Neuronal stem cell (in vitro differentiated cells): Measurements from ENCODE around the gene RSAD2.
"Not testable (repeated sequence)": the region's sequence is repeated elsewhere in the genome, so short reads cannot be mapped to it uniquely, and the experiment has no call there.

Experiments used
- DNase-seq: peaks from one replicate; pipeline ENCODE4 v3.0.0-alpha.2; 2013; ENCODE audit warnings: low spot score
- H2AFZ ChIP-seq: one replicate; pipeline ENCODE4 v1.6.1; 2013; ENCODE audit warnings: mild to moderate bottlenecking, low read length, inconsistent platforms
- H2AK5ac ChIP-seq: 2 replicates; pipeline ENCODE4 v1.6.1; 2013; ENCODE audit warnings: low read depth, mild to moderate bottlenecking, inconsistent platforms, low read length, moderate library complexity, mixed read lengths
- H2BK120ac ChIP-seq: 2 replicates; pipeline ENCODE4 v1.6.1; 2013; ENCODE audit warnings: low read depth, mild to moderate bottlenecking, inconsistent platforms, low read length, moderate library complexity, mixed read lengths
- H2BK12ac ChIP-seq: one replicate; pipeline ENCODE4 v1.6.1; 2013; ENCODE audit warnings: low read length, inconsistent platforms
- H2BK15ac ChIP-seq: 2 replicates; pipeline ENCODE4 v1.6.1; 2013; ENCODE audit warnings: mild to moderate bottlenecking, low read length, inconsistent platforms, mixed read lengths
- H2BK5ac ChIP-seq: one replicate; pipeline ENCODE4 v1.6.1; 2013; ENCODE audit warnings: inconsistent platforms, mild to moderate bottlenecking, low read length, moderate library complexity
- H3K14ac ChIP-seq: one replicate; pipeline ENCODE4 v1.6.1; 2013; ENCODE audit warnings: low read length, inconsistent platforms
- H3K18ac ChIP-seq: 2 replicates; pipeline ENCODE4 v1.6.1; 2013; ENCODE audit warnings: low read length, inconsistent platforms
- H3K23ac ChIP-seq: 2 replicates; pipeline ENCODE4 v1.6.1; 2013; ENCODE audit warnings: low read depth, mild to moderate bottlenecking, mixed read lengths, low read length, inconsistent platforms; ENCODE audit not compliant: poor library complexity
- H3K27ac ChIP-seq: replicated peaks from 3 replicates; pipeline ENCODE4 v1.5.1; 2013; ENCODE audit warnings: low read length, inconsistent platforms
- H3K27me3 ChIP-seq, 3 experiments: 2 replicates each; pipeline ENCODE4 v1.6.1; 2013; ENCODE audit warnings: low read length in 3 of 3, mild to moderate bottlenecking in 2 of 3, inconsistent platforms in 1 of 3, low read depth in 1 of 3, mixed read lengths in 1 of 3, moderate library complexity in 1 of 3; ENCODE audit not compliant: control insufficient read depth in 3 of 3, insufficient read depth in 3 of 3
- H3K36me3 ChIP-seq, 2 donors: replicated peaks in 1 of 2; 2 replicates each; pipeline ENCODE4 v1.6.1; 2013; ENCODE audit warnings: low read length in 2 of 2; ENCODE audit not compliant: control insufficient read depth in 2 of 2, insufficient read depth in 2 of 2
- H3K4ac ChIP-seq: 2 replicates; pipeline ENCODE4 v1.6.1; 2013; ENCODE audit warnings: inconsistent platforms, mild to moderate bottlenecking, low read length, moderate library complexity
- H3K4me1 ChIP-seq, 2 donors: 1 replicate in 1 of 2; 2 replicates in 1 of 2; pipeline ENCODE4 v1.6.1; 2013; ENCODE audit warnings: low read length in 2 of 2, low read depth in 1 of 2; ENCODE audit not compliant: control insufficient read depth in 2 of 2, insufficient read depth in 1 of 2
- H3K4me2 ChIP-seq: one replicate; pipeline ENCODE4 v1.6.1; 2013; ENCODE audit warnings: mild to moderate bottlenecking, low read length, inconsistent platforms; ENCODE audit not compliant: insufficient read depth, poor library complexity, severe bottlenecking
- H3K4me3 ChIP-seq, 2 donors: 2 replicates each; pipeline ENCODE4 v1.5.1; 2013; ENCODE audit warnings: low read length in 2 of 2, mild to moderate bottlenecking in 2 of 2, inconsistent platforms in 1 of 2, moderate library complexity in 1 of 2
- H3K79me1 ChIP-seq: one replicate; pipeline ENCODE4 v1.6.1; 2013; ENCODE audit warnings: low read depth, mild to moderate bottlenecking, inconsistent platforms, low read length, moderate library complexity
- H3K9ac ChIP-seq: one replicate; pipeline ENCODE4 v1.6.1; 2013; ENCODE audit warnings: mild to moderate bottlenecking, low read depth, low read length, inconsistent platforms; ENCODE audit not compliant: poor library complexity
- H3K9me3 ChIP-seq, 2 donors: replicated peaks in 1 of 2; 2 replicates each; pipeline versions ENCODE3 to v1.6.1; 2013; ENCODE audit warnings: low read length in 2 of 2, mild to moderate bottlenecking in 2 of 2, inconsistent platforms in 1 of 2, low read depth in 1 of 2, mixed read lengths in 1 of 2, moderate library complexity in 1 of 2; ENCODE audit not compliant: control insufficient read depth in 2 of 2, insufficient read depth in 1 of 2
- H4K8ac ChIP-seq: one replicate; pipeline ENCODE4 v1.6.1; 2013; ENCODE audit warnings: low read depth, mild to moderate bottlenecking, inconsistent platforms, low read length, moderate library complexity
- H4K91ac ChIP-seq: one replicate; pipeline ENCODE4 v1.6.1; 2013; ENCODE audit warnings: low read length, low read depth, mild to moderate bottlenecking, inconsistent platforms; ENCODE audit not compliant: poor library complexity
- WGBS, 2 donors: extraction: QIAGEN DNeasy Blood & Tissue Kit; methylation state at CpG; one replicate each; pipeline ENCODE4 v1.1.7; 2013; ENCODE audit warnings: missing lambda C conversion rate in 2 of 2, mixed read lengths in 1 of 2; ENCODE audit not compliant: insufficient read length in 2 of 2, insufficient replicate concordance in 1 of 2; ENCODE audit errors: extremely low coverage in 2 of 2; 5-methylcytosine and 5-hydroxymethylcytosine counted together

Gene RSAD2

GRCh38 chr2:6855860-6856547, 21.6 kb upstream of the RSAD2 start:
- H2AFZ ChIP-seq, result no peak overlapping the region
- peaks cover 0 to 3% of the 10 kb centered on the region in 2 donors for H3K4me1 ChIP-seq
- no peak overlapping the region for H3K14ac ChIP-seq
- no peak overlapping the region for H3K4me2 ChIP-seq
- no peak overlapping the region for H2BK12ac ChIP-seq
- H3K23ac ChIP-seq, result no peak overlapping the region
- no peak overlapping the region for H2AK5ac ChIP-seq
- no peak overlapping the region for H4K8ac ChIP-seq
- peaks cover 2 to 14% of the 10 kb centered on the region in 2 donors for H3K9me3 ChIP-seq
- H3K18ac ChIP-seq, result no peak overlapping the region
- no peak overlapping the region for H3K4me3 ChIP-seq
- no peak overlapping the region for H3K9ac ChIP-seq
- no peaks in the 10 kb centered on the region for H3K79me1 ChIP-seq
- no peak overlapping the region for H2BK5ac ChIP-seq
- no peak overlapping the region for H2BK15ac ChIP-seq
- H3K4ac ChIP-seq, result no peak overlapping the region
- H4K91ac ChIP-seq, result no peak overlapping the region
- H2BK120ac ChIP-seq, result no peak overlapping the region
- H3K27ac ChIP-seq, result no peak overlapping the region
- no peak for DNase-seq
- H3K36me3 ChIP-seq, result no peaks in the 10 kb centered on the region
- H3K27me3 ChIP-seq, result no peaks in the 10 kb centered on the region

- no CpG with 5 or more reads among the region's 1 CpG for WGBS, 2 donors
- Histone ChIP-seq H3K14ac (no peak overlapping the region), H2BK120ac (no peak overlapping the region), H3K18ac (no peak overlapping the region), H2AK5ac (no peak overlapping the region), H3K4me3 (no peak overlapping the region), H3K9me3 (peaks cover 0 to 14% of the 10 kb centered on the region in 2 donors), H3K36me3 (no peaks in the 10 kb centered on the region), H2BK5ac (no peak overlapping the region), H3K79me1 (no peaks in the 10 kb centered on the region), H3K27me3 (no peaks in the 10 kb centered on the region), H2BK12ac (no peak overlapping the region), H3K4me2 (no peak overlapping the region), H2AFZ (no peak overlapping the region), H3K4ac (no peak overlapping the region), H4K91ac (no peak overlapping the region), H3K9ac (no peak overlapping the region), H4K8ac (no peak overlapping the region), H3K23ac (no peak overlapping the region), H3K4me1 (peaks cover 0 to 3% of the 10 kb centered on the region in 2 donors), H3K27ac (no peak overlapping the region), H2BK15ac (no peak overlapping the region)
- no peak for DNase-seq
Measured at GRCh38 chr2:6856548-6856920, 21.0 kb upstream of the RSAD2 start.

DNA sequence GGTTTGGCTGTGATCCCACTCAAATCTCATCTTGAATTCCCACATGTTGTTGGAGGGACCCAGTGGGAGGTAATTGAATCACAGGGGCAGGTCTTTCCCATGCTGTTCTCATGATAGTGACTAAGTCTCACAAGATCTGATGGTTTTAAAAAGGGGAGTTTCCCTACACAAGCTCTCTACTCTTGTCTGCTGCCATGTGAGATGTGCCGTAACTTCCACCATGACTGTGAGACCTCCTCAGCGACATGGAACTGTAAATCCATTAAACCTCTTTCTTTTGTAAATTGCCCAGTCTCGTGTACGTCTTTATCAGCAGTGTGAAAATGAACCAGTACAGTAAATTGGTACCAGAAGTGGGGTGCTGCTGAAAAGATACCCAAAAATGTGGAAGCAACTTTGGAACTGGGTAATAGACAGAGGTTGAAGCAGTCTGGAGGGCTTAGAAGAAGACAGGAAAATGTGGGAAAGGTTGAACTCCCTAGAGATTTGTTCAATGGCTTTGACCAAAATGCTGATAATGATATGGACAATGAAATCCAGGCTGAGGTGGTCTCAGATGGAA, 19.0 kb upstream of the RSAD2 start:
- WGBS, 2 donors, result no CpG with 5 or more reads among the region's 4 CpGs
- H3K14ac ChIP-seq, H2BK120ac ChIP-seq, H3K79me1 ChIP-seq, H3K23ac ChIP-seq, H3K4me2 ChIP-seq, H2BK15ac ChIP-seq, H3K18ac ChIP-seq, DNase-seq, H3K9ac ChIP-seq, H2BK12ac ChIP-seq, H3K4me3 ChIP-seq, H2BK5ac ChIP-seq, H4K91ac ChIP-seq, H2AFZ ChIP-seq, H3K27ac ChIP-seq, H2AK5ac ChIP-seq, H3K4ac ChIP-seq, H4K8ac ChIP-seq, H3K36me3 ChIP-seq, H3K4me1 ChIP-seq, H3K27me3 ChIP-seq: not testable (repeated sequence)
- peaks cover 0 to 14% of the 10 kb centered on the region in 2 donors for H3K9me3 ChIP-seq

GRCh38 chr2:6860296-6860695, 17.3 kb upstream of the RSAD2 start:
- Histone ChIP-seq H3K79me1 (no peaks in the 10 kb centered on the region), H3K27ac (no peak overlapping the region), H4K8ac (no peak overlapping the region), H3K4me1 (no peaks in the 10 kb centered on the region), H3K36me3 (no peaks in the 10 kb centered on the region), H4K91ac (no peak overlapping the region), H2AFZ (no peak overlapping the region), H2BK120ac (no peak overlapping the region), H3K23ac (no peak overlapping the region), H2BK5ac (no peak overlapping the region), H2BK12ac (no peak overlapping the region), H3K27me3 (peaks cover 0 to 17% (median 7%) of the 10 kb centered on the region in 3 experiments), H3K14ac (no peak overlapping the region), H2BK15ac (no peak overlapping the region), H3K9me3 (peaks cover 0 to 14% of the 10 kb centered on the region in 2 donors), H3K4ac (no peak overlapping the region), H3K4me3 (no peak overlapping the region), H3K4me2 (no peak overlapping the region), H3K18ac (no peak overlapping the region), H2AK5ac (no peak overlapping the region), H3K9ac (no peak overlapping the region)
- no peak for DNase-seq
- no CpG with 5 or more reads among the region's 3 CpGs for WGBS, 2 donors
